Measurements from ENCODE around the gene PAX7.

DNA sequence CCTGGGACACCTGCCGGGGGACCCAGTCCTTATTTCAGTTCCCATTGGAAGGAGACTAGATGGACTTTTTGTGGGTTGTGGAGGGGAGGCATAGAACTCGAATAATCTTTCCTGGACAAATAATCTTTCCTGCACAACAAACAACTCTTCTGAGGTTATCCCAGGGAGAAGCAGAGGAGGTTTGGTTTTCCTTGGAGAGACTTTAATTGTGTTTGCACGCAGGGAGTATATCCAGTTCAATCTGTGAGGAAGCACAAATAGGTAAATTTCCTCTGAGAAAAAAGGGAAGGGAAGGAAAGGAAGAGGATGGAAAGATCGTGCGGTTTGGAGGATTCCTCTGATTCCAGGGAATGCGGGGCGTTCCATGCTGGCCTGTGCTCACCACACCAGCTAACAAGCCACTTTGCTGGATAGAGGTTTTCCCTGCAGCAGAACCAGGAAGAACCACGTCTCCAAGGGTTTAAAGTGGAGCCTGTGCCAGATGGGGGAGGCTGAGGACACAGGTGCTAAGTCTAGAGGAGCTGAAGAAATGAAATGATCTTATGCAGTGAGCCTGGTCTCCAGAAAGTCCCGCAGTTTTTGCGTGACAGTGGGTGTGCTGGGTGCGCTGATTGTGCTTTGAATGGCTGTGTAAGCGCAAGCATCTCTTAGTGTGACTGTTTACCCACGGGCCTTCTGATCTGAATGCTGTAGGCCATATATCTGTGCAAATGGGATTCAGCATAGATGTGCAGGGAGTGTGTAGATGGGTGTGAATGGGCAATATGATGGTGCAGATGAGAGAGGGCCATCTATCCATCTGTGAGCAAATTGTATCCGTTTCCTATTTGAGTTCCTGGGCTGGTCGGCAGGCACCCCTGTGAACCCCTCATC is 7.6 kb downstream of the PAX7 start:
- TF ChIP-seq CTCF (IDR thresholded peaks at IDR 0.05; ENCODE audit: low read depth, low read length) = no peak
- TF ChIP-seq EZH2phosphoT487 (IDR thresholded peaks at IDR 0.05; ENCODE audit: low read depth) = no peak
